ENCODE data around the gene PGC.
"Not testable (repeated sequence)": the region's sequence is repeated elsewhere in the genome, so short reads cannot be mapped to it uniquely, and the experiment has no call there.

Gene PGC

DNA sequence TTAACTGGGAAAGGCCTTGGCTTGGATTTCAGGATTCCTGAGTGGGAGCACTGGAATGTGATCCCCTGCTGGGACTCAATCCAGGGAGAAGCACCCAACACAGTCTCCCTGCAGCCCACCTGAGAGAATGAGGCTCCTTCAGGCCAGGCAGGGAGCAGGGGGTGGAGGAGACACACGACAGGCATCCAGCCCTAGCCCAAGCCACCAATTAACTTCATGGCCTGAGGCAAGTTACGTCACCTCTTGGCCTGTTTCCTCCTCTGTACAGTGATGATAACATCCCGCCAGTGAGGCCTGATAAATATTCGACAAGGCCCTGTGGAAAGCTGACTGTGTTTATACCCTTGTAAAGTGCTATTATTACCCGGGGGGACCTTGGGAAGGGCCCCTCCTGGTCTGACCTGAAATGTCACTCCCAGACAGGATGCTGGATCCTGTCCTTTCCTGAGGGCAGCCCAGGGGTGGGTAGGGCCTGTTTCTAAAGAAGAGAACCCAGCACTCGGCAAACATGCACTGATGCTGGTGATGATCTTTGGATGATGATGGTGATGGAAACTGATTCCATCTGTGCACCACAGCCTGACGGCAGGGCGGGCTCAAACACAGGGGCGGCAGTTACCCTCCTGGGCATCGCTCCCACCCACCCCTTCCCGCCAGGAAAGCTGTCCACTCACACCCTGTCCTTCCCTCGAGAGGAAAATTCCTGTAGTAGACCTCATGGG is 20.1 kb upstream of the PGC start:
- H3K9me3 ChIP-seq (ENCODE audit: control insufficient read depth, insufficient read depth, low read length) = no peaks in the 10 kb centered on the region
- H3K4me3 ChIP-seq (ENCODE audit: low read length) = no peak overlapping the region
- H4K20me1 ChIP-seq (ENCODE audit: control insufficient read depth, insufficient read depth, low read depth, low read length) = no peaks in the 10 kb centered on the region
- H3K27me3 ChIP-seq (ENCODE audit: control insufficient read depth, low read length) = no peaks in the 10 kb centered on the region
- H3K36me3 ChIP-seq (ENCODE audit: control insufficient read depth, low read length) = peaks cover 9% of the 10 kb centered on the region
- TF ChIP-seq CTCF (IDR thresholded peaks at IDR 0.05; ENCODE audit: low read depth, low read length, poor library complexity, severe bottlenecking) = no peak
- no peak for TF ChIP-seq EZH2phosphoT487 (IDR thresholded peaks at IDR 0.05; ENCODE audit: borderline replicate concordance, low read length)
- no peak overlapping the region for H3K4me2 ChIP-seq (ENCODE audit: low read length)
- no peaks in the 10 kb centered on the region for H3F3A ChIP-seq (ENCODE audit: control insufficient read depth, insufficient read depth)
- H3K79me2 ChIP-seq (ENCODE audit: control insufficient read depth, low read length) = no peaks in the 10 kb centered on the region
- H3K9me2 ChIP-seq (replicated peaks; ENCODE audit: control insufficient read depth, low read length) = no peaks in the 10 kb centered on the region
- H3K27ac ChIP-seq (ENCODE audit: low read depth, low read length) = no peak overlapping the region
- peaks cover 5% of the 10 kb centered on the region; the same call in 1 of the 2 replicates for H3K4me1 ChIP-seq (ENCODE audit: control insufficient read depth, low read length)

DNA sequence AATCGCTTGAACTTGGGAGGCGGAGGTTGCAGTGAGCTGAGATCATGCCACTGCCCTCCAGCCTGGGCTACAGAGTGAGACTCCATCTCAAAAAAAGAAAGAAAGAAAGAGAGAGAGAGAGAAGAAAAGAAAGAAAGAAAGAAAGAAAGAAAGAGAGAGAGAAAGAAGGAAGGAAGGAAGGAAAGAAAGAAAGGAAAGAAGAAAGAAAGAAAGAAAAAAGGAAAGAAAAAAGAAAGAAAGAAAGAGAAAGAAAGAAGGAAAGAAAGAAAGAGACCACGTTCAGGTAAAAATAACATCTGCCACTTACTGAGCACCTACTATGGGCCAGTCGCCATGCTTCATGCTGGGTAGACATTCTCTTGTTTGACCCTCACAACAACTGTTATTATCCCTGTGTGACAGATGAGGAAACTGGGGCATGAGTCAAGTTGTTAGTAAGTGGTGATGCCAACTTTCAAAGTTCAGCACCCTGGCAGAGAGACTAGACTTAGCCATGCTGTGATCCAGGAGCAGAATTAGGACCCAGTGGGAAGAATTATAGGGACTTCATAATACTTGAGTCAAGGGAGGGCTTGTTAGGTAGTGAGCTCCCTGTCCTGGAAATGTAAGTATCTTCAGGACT is 19.0 kb upstream of the PGC start:
- H3K4me1 ChIP-seq (ENCODE audit: control insufficient read depth, low read length); H3K27ac ChIP-seq (ENCODE audit: low read depth, low read length); H3K9me3 ChIP-seq (ENCODE audit: control insufficient read depth, insufficient read depth, low read length); H3K27me3 ChIP-seq (ENCODE audit: control insufficient read depth, low read length); H3K4me3 ChIP-seq (ENCODE audit: low read length); H3K36me3 ChIP-seq (ENCODE audit: control insufficient read depth, low read length); H3F3A ChIP-seq (ENCODE audit: control insufficient read depth, insufficient read depth); H3K79me2 ChIP-seq (ENCODE audit: control insufficient read depth, low read length); H3K4me2 ChIP-seq (ENCODE audit: low read length); H4K20me1 ChIP-seq (ENCODE audit: control insufficient read depth, insufficient read depth, low read depth, low read length); H3K9me2 ChIP-seq (replicated peaks; ENCODE audit: control insufficient read depth, low read length): not testable (repeated sequence)

DNA sequence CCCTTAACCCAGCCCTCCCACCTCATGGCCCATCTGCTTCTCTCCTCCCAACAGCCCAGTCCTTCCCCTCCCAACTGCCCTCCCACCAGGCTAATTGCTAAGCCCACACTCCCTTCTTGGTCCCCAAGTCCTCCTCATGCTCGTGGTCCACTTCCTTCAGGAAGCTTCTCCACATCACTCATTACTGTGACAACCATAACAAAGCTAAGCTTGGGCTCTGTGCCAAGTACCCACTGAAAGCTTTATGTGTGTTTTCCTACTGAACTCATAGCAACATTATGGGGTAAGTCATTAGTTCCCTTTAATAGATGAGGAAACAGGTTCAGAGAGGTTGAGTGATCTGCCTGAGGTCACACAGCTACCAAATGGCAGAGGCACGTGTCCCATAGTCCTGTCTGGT is 16.3 kb upstream of the PGC start:
- Histone ChIP-seq H4K20me1 (ENCODE audit: control insufficient read depth, insufficient read depth, low read depth, low read length) (no peaks in the 10 kb centered on the region), H3K4me3 (ENCODE audit: low read length) (no peak overlapping the region), H3K4me1 (ENCODE audit: control insufficient read depth, low read length) (peaks cover 5% of the 10 kb centered on the region; the same call in 1 of the 2 replicates), H3K27me3 (ENCODE audit: control insufficient read depth, low read length) (no peaks in the 10 kb centered on the region), H3F3A (ENCODE audit: control insufficient read depth, insufficient read depth) (no peaks in the 10 kb centered on the region), H3K27ac (ENCODE audit: low read depth, low read length) (no peak overlapping the region), H3K9me3 (ENCODE audit: control insufficient read depth, insufficient read depth, low read length) (no peaks in the 10 kb centered on the region), H3K79me2 (ENCODE audit: control insufficient read depth, low read length) (no peaks in the 10 kb centered on the region), H3K4me2 (ENCODE audit: low read length) (no peak overlapping the region), H3K9me2 (replicated peaks; ENCODE audit: control insufficient read depth, low read length) (no peaks in the 10 kb centered on the region), H3K36me3 (ENCODE audit: control insufficient read depth, low read length) (no peaks in the 10 kb centered on the region)
- TF ChIP-seq CTCF (IDR thresholded peaks at IDR 0.05; ENCODE audit: low read depth, low read length, poor library complexity, severe bottlenecking) = no peak
- no peak for TF ChIP-seq EZH2phosphoT487 (IDR thresholded peaks at IDR 0.05; ENCODE audit: borderline replicate concordance, low read length)

- H3K9me2 ChIP-seq (replicated peaks; ENCODE audit: control insufficient read depth, low read length) = no peaks in the 10 kb centered on the region
- H3K4me2 ChIP-seq (ENCODE audit: low read length) = no peak overlapping the region
- H3K27me3 ChIP-seq (ENCODE audit: control insufficient read depth, low read length) = peaks cover 10% of the 10 kb centered on the region
- H4K20me1 ChIP-seq (ENCODE audit: control insufficient read depth, insufficient read depth, low read depth, low read length) = no peaks in the 10 kb centered on the region
- H3K4me1 ChIP-seq (ENCODE audit: control insufficient read depth, low read length) = peaks cover 5% of the 10 kb centered on the region; the same call in 1 of the 2 replicates
- no peaks in the 10 kb centered on the region for H3K79me2 ChIP-seq (ENCODE audit: control insufficient read depth, low read length)
- no peak for TF ChIP-seq EZH2phosphoT487 (IDR thresholded peaks at IDR 0.05; ENCODE audit: borderline replicate concordance, low read length)
- no peak for TF ChIP-seq CTCF (IDR thresholded peaks at IDR 0.05; ENCODE audit: low read depth, low read length, poor library complexity, severe bottlenecking)
- H3K36me3 ChIP-seq (ENCODE audit: control insufficient read depth, low read length) = no peaks in the 10 kb centered on the region
- no peak overlapping the region for H3K4me3 ChIP-seq (ENCODE audit: low read length)
- no peaks in the 10 kb centered on the region for H3F3A ChIP-seq (ENCODE audit: control insufficient read depth, insufficient read depth)
- no peak overlapping the region for H3K27ac ChIP-seq (ENCODE audit: low read depth, low read length)
- H3K9me3 ChIP-seq (ENCODE audit: control insufficient read depth, insufficient read depth, low read length) = no peaks in the 10 kb centered on the region
Measured at GRCh38 chr6:41759905-41760579, 12.8 kb upstream of the PGC start.
